ENCODE measurements around the gene COX6B2.
A peak's percentile ranks its signal among the peaks of the same experiment; 100 is the strongest.

The COX6B2 gene

GRCh38 chr19:55362174-55362989 is 7.9 kb upstream of the COX6B2 start:
- no peak for DNase-seq

- no peak for DNase-seq
Measured at GRCh38 chr19:55360902-55361301, 6.4 kb upstream of the COX6B2 start.

DNA sequence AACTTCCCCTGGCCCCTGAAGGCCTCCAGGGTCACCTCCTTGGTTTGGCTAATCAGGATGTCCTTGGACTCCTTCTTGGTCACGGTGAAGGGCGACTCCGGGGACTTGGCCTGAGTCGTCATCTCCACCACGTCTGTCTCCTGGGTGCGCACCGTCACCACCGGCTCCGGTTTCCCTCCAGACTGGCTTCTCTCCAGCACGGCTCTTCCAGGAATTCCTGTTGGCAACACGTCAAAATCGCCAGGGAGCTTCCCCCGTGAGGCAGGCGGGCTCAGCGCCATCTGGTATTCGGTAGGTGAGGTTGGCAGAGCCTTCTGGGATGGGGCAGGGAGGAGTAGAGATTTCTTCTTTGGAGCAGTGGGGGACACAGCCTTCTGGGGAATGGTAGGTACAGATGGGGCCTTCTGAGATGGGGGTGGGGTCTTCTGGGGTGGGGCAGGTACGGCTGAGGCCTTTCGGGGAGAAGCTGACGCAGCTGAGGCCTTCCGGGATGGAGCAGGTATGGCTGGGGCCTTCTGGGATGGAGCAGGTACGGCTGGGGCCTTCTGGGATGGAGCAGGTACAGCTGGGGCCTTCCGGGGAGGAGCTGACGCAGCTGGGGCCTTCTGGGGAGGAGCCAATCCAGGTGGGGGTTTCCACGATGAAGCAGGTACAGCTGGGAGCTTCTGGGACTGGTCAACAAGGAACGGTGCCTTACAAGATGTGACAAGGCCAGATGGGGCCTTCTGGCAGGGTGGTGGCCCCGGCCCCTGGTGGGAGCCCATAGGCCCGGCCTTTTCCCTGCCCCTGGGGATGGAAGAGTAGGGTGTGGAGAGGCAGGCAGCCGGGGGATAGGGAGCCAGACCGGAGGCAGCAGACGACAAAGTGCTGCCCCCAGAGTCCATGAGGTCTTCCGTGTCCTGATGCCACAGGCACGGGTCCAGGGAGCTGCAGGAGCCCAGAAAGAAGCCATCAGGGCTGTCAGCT is 4.7 kb upstream of the COX6B2 start:
- no peak for DNase-seq

DNA sequence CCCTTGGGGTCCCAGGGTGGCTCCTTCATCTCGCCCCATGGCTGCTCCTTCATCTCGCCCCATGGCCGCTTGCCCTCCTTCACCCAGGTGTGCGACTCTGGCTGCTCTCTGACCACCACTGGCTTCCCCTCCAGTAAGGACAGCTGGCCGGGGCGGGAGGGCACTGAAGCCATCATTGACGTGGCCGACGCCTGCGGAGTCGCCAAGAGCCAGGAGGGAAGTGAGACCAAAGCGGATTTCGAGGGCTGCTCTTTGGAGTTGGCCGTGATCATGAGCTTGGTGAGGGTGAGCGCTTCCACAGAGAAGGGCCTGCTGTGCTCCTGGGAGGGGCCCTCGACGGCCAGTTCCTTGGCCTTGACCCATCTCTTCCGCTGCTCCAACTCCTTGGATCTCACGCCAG is 4.0 kb upstream of the COX6B2 start:
- no peak for DNase-seq

DNA sequence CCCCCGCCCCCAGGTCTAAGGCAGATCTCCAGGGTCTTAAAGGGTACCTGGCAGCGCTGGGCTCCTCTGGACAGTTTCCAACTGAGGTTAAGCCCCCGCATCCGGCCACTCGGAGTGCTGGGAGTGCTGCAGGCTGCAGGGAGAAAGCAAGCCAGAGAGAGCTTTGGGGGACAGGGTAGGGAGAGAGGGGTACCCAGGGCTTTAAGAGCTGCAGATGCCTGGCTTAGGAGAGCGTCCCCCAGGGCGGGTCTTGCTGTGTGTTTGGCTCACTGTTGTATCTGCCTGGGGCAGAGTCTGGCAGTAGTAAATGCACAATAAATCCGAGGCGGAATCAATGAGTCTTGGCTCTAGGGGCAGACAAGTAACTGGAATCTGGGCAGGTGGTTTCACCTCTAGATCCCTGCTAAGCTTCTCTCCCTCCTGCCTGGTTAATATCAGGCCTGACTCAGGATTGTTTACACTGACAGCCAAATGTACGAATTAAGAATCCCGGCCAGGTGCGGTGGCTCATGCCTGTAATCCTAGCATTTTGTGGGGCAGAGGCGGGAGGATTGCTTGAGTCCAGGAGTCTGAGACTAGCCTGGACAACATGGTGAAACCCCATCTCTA is 798 bp upstream of the COX6B2 start:
- no peak for DNase-seq

DNA sequence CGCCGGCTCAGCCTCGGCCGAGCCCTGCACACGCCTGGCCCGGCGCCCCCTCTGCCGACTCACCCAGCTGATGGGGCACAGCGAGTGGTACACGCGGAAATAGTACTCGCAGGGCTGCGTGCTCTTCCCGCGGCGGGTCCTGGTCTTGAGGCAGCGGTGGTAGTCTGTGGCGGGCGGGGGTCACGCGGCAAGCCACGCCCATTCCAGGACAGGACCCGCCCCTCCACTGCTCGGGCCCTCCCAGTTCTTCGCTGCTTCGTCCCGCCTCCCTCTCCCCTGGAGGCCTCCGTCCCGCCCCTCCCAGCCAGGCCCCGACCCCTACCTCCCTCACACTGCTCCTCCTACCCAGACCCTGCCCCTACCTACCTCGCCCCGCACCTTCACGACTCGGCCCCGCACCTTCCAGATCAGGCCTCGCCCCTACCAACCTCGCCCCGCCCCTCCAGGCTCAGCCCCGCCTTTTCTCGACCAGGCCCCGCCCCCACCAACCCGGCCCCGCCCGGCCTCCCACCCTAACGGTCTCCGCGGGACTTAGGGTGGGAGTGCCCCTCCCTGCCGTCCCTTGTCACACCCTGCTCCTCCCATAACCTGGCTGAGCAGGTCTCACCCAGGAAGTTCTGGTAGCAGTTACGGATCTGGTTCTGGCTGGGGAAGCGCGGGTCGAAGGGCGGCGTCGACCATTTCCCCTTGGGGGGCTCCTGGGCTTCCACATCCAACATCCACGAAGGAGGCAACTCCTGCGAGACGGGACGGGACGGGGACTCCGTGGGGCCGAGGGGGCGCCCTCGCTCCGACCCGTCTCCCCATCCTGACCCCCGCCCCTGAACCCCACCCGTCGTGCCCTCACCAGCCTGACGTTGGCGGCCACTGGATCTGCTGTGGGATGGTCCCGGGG is 469 bp downstream of the COX6B2 start:
- DNase-seq = peak in 5 of 6 experiments; percentile 51 to 75 (median 65)

DNA sequence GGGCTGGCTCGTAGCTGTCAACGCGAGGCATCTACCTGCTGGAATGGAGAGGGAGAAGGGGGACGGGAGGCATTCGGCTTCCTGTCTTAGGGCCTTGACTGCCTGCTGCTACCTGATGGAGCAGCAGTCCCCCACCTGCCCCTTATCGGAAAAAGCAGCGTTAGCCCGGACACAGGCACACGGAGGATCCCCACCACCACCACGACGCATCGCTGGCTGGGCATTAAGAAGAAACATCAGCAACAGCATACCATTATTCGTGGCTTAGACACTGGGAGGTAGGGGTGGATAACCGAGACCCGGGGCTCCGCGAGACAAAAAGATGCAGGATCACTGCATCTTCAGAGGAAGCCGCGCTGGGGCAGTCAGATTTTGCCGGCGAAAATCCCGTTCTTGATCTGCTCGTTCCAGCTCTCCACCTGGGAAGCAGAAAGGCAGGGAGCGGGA is 1.1 kb downstream of the COX6B2 start:
- peak in 1 of 6 experiments; percentile 48 for DNase-seq

DNA sequence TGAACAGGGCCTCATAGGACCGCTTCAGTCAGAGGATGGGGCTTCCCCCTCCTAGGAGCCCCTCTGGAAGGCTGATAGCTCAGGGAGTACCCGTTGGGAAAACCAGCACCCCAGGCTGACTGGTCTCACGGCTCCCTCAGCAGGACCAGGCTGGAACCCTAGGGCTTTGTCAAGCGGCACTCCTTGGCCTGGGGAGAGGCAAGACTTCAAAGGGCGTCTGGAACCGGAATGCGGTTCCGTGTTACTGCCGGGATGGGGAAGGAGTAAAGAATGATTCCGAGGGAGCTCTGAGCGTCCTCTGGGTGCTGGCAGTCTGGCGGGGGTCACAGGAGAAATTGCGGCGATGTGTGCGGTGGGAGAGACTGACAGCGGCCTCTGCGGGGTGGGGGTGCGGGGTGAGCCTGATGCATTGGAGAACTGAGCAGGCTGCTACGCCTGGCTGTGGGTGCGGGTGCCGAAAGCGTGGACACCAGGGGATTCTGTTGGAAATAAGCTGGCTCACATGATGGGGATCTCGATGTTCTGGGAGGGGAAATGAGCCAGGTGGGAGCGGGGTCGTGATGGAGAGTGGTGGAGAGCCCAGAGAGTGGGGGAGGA is 1.9 kb downstream of the COX6B2 start:
- no peak for DNase-seq

DNA sequence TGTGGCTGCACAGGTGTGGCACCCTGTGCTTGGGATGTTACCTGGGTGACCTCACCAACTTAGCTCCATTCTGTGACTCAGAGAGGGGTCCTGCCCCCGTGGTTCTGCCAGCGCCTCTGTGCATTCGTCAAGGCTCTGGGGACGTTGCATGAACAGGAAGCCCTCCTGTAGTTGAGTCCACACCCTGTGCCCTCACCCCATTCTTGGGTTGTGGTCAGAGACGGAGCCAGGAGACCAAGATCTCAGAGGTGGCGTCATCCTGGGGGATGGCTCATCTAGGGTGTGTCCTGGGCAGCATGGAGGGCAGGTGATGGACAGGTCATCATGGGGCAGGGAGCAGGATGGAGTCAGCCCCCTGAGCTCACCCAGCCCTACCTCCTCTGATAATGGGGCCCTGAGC is 2.5 kb downstream of the COX6B2 start:
- DNase-seq = no peak

- no peak for DNase-seq
Measured at GRCh38 chr19:55350620-55351315, 3.8 kb downstream of the COX6B2 start.

- DNase-seq = no peak
Measured at GRCh38 chr19:55348317-55349034, 6.0 kb downstream of the COX6B2 start.

- DNase-seq = no peak
Measured at GRCh38 chr19:55347442-55348009, 7.0 kb downstream of the COX6B2 start.

DNA sequence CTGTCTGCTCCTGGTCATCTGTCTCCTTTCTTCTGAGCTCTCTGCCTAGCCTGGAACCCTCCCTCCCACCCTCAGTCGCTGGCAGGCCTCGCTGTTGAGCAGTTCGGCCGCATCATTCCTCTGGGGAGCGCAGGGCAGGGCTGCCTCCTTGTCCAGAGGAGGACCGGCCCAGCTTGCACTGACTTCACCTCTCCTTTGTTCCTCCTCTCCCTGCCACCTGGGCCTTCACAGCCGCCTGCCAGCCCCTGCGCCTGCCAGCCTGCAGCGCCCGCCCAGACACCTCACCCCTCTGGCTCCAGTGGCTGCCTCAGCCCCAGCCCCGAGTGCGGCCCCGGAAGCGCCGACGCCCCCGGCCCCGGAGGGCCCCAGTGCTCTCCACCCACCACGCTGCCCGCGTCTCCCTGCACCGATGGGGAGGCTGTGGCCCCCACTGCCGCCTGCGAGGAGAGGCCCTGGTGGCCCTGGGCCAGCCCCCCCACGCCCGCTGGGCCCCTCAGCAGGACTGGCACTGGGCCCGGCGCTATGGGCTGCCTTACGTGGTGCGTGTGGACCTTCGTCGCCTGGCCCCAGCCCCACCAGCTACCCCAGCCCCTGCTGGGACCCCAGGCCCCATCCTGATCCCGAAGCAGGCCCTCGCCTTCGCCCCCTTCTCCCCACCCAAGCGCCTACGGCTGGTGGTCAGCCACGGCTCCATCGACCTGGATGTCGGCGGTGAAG is 7.6 kb downstream of the COX6B2 start:
- no peak for DNase-seq

DNA sequence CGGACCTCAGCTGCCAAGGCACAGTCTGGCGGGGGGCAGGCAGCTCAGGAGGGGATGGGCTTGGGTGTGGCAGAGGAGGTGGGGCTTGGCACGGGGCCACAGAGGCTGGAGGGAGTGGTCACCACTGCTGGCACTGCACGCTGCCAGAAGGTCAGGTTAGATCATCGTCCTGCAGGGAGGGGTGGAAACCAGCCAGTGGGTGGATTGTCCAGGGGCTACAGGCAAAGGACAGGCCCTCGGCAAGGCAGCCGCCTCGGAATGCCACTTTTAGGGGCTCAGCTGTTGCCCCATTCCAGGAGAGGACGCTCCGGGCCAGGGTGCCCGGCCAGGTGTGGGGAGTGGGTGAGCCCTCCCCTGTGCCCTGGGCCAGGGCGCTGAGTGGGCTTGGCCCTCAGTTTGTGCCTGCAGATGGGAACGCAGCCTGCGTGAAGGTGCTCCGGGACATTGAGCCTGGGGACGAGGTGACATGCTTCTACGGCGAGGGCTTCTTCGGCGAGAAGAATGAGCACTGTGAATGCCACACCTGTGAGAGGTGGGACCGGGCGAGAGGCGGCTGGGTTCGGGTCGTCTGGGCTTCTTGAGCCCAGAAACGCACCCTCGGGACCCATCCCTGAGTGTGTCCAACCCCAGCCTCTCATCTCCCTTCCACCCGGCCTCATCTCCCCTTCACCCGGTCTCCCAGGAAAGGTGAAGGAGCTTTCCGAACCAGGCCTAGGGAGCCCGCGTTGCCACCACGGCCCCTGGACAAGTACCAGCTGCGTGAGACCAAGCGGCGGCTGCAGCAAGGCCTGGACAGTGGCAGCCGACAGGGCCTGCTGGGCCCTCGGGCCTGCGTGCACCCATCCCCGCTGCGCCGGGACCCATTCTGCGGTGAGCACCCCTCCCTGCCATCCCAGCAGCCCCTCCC is 8.4 kb downstream of the COX6B2 start:
- DNase-seq = no peak

DNA sequence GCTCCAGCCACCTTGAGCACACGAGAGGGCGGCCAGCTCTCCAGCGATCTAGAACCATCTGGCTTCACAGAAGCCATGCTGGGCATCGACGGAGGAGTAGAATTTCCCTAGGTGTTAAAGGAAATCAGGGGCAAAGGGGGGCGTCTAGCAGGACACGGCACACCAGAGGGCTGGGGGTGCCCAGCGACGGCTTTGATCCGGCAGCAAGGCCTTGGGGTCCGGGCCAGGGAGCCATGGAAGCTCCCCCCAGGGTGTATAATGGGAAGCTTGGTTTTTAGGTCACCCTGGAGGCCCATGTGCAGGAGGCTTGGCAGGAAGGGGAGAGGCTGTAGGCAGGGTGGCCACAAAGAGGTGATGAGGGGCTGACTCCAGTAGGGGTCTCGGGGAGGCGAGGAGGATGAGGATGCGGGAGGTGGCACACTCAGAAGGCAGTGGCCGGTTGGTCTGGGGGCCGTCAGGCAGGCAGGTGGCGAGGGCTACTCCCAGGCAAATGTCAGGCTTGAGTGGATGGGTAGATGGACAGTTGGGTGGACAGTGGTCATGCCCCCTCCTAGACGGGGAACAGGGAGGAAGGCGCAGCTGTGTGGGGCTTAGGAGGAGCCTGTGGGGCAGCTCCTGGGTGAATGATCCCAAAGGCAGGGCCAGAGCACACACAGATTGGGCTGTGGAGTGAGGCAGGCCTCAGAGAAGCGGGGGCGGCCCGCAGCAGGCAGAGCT is 9.3 kb downstream of the COX6B2 start:
- no peak for DNase-seq

DNA sequence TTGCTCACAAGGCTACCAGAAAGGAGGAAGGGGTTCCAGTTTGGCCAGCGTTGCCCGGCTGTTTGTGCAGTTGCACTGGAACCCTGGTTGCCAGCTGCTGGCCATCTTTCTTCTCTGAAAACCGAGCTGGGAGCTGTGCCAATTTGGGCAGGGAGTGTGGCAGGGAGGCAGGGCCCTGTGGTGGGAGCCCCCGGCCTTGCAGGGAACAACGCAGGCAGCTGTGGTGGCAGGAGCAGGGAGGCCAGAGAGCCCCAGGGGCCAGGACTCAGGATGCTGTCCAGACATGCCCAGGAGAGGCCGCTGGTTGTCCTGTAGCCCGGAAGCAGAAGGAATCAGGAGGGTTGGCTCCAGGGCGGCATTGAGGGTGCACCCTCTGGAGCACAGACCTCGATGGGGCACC is 10.1 kb downstream of the COX6B2 start:
- no peak for DNase-seq

Measured in stimulated activated naive CD4-positive, alpha-beta T cell (primary cell).